ENCODE measurements around the gene C5orf24.
"Not testable (repeated sequence)": the region's sequence is repeated elsewhere in the genome, so short reads cannot be mapped to it uniquely, and the experiment has no call there.

Gene C5orf24

GRCh38 chr5:134845852-134846640 lies at the start of gene C5orf24:
Gene C5orf24, plus strand, starts transcription at chr5:134845968. Its CDS starts 8,933 bp downstream, at chr5:134854901.
- DNase-seq (ENCODE audit: low read depth): peak; percentile 97

- DNase-seq (ENCODE audit: low read depth): no peak
Observed at GRCh38 chr5:134798468-134798867, 47.3 kb upstream of the C5orf24 start.

GRCh38 chr5:134803821-134804220 lies 41.9 kb upstream of the C5orf24 start:
- DNase-seq (ENCODE audit: low read depth): no peak

GRCh38 chr5:134813407-134813806 lies 32.4 kb upstream of the C5orf24 start:
- no peak for DNase-seq (ENCODE audit: low read depth)

- no peak for DNase-seq (ENCODE audit: low read depth)
Observed at GRCh38 chr5:134813827-134814226, 31.9 kb upstream of the C5orf24 start.

GRCh38 chr5:134817006-134817405 lies 28.8 kb upstream of the C5orf24 start:
- DNase-seq (ENCODE audit: low read depth): no peak

- no peak for DNase-seq (ENCODE audit: low read depth)
Observed at GRCh38 chr5:134818776-134819175, 27.0 kb upstream of the C5orf24 start.

- no peak for DNase-seq (ENCODE audit: low read depth)
Observed at GRCh38 chr5:134819407-134819963, 26.3 kb upstream of the C5orf24 start.

- DNase-seq (ENCODE audit: low read depth): no peak
Observed at GRCh38 chr5:134821841-134822240, 23.9 kb upstream of the C5orf24 start.

GRCh38 chr5:134824681-134825080 lies 21.1 kb upstream of the C5orf24 start:
- no peak for DNase-seq (ENCODE audit: low read depth)

GRCh38 chr5:134825212-134825611 lies 20.6 kb upstream of the C5orf24 start:
- no peak for DNase-seq (ENCODE audit: low read depth)

GRCh38 chr5:134833340-134834032 lies 12.3 kb upstream of the C5orf24 start:
- DNase-seq (ENCODE audit: low read depth): peak; percentile 36

- DNase-seq (ENCODE audit: low read depth): no peak
Observed at GRCh38 chr5:134835623-134836022, 10.1 kb upstream of the C5orf24 start.

GRCh38 chr5:134837530-134838181 lies 8.1 kb upstream of the C5orf24 start:
- DNase-seq (ENCODE audit: low read depth): no peak

- not testable (repeated sequence) for DNase-seq (ENCODE audit: low read depth)
Observed at GRCh38 chr5:134838361-134838760, 7.4 kb upstream of the C5orf24 start.

- no peak for DNase-seq (ENCODE audit: low read depth)
Observed at GRCh38 chr5:134840811-134841210, 5.0 kb upstream of the C5orf24 start.

- no peak for DNase-seq (ENCODE audit: low read depth)
Observed at GRCh38 chr5:134844252-134844651, 1.5 kb upstream of the C5orf24 start.

- no peak for DNase-seq (ENCODE audit: low read depth)
Observed at GRCh38 chr5:134845335-134845851, 375 bp upstream of the C5orf24 start.

GRCh38 chr5:134846641-134846960 lies 833 bp downstream of the C5orf24 start:
- peak; percentile 6 for DNase-seq (ENCODE audit: low read depth)

GRCh38 chr5:134849434-134849933 lies 3.7 kb downstream of the C5orf24 start:
- not testable (repeated sequence) for DNase-seq (ENCODE audit: low read depth)

GRCh38 chr5:134851307-134851923 lies 5.6 kb downstream of the C5orf24 start:
- DNase-seq (ENCODE audit: low read depth): peak; percentile 76

- DNase-seq (ENCODE audit: low read depth): not testable (repeated sequence)
Observed at GRCh38 chr5:134856465-134856864, 10.7 kb downstream of the C5orf24 start.
